SH-SY5Y (cell line): ENCODE results near the gene TPPP3.

Experiments
- GATA2 ChIP-seq: IDR thresholded peaks from 2 replicates; pipeline ENCODE4 v1.6.1; 2011; ENCODE audit warnings: mild to moderate bottlenecking, low read depth, low read length
- GATA3 ChIP-seq: IDR thresholded peaks from 2 replicates; pipeline ENCODE4 v1.6.1; 2011; ENCODE audit warnings: low read depth, mild to moderate bottlenecking, low read length, moderate library complexity

DNA sequence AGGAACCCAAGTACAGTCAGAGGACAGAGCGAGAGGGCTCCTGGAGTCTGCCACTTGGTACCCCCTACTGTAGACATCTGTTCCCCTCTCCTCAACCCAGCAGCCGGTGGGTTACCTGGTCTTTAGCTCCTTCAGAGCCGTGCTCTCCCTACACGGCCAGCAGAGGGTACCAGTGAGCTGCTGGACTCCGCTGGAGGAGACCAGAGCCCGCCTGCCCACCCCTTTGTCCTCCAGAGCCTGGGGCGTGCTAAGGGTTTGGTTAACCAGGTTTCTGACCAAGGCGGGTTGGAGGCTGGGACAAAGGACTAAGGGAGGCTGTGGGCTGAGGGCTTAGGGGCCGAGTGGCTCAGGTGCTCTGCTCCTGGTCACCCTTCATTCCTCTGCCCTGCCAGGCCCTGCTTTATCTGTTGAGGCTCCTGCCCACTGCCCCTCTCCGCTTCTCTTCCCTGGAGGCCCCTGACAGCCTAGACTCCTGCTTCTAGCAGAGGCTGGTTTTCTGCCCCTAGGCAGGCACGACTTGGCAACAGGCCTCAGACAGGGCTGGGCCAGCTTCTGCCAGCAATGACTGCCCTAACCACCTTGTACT, 34.9 kb upstream of the TPPP3 start:
- TF ChIP-seq GATA2 (no peak), GATA3 (no peak)
